ENCODE results near the gene NRXN2.
A peak's percentile ranks its signal among the peaks of the same experiment; 100 is the strongest.

NRXN2 gene

DNA sequence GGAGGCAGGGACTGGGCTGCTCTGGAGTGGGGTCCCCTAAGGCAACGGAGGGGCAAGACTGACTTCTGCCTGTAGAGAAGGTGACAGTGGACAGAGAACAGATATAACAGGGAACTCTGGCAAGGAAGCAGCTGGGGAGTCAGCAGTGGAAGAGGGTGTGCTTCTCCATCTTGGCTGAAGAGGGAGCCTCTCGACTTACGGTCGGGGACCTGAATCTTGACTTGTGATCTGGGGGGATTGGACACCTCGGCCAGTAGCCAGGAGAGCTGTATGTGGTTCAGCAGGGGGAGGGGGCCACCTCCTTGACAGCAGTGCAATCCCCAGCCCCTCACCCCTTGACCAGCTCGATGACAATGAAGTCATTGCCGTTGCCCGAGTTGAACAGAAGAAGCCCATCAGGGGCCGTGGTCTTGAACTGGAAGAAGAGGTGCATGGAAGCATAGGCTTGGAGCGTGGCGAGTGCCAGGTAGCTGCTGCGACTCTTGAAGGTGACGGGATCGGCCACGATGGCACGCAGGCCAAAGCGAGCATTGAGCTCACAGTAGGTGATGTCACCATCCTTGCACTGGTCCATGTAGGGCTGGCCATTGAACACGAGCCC, 72.0 kb downstream of the NRXN2 start:
- no peak overlapping the region for H3K4me2 ChIP-seq (ENCODE audit: low read length)
- H3K27ac ChIP-seq (ENCODE audit: low read depth, low read length), result no peak overlapping the region
- no peak for TF ChIP-seq EZH2phosphoT487 (IDR thresholded peaks at IDR 0.05; ENCODE audit: borderline replicate concordance, low read length)
- peak; percentile 56 for TF ChIP-seq CTCF (IDR thresholded peaks at IDR 0.05; ENCODE audit: low read depth, low read length, poor library complexity, severe bottlenecking)
- H3K9me3 ChIP-seq (ENCODE audit: control insufficient read depth, insufficient read depth, low read length), result no peaks in the 10 kb centered on the region
- peaks cover 9% of the 10 kb centered on the region for H3K27me3 ChIP-seq (ENCODE audit: control insufficient read depth, low read length)
- H4K20me1 ChIP-seq (ENCODE audit: control insufficient read depth, insufficient read depth, low read depth, low read length), result no peaks in the 10 kb centered on the region
- H3K36me3 ChIP-seq (ENCODE audit: control insufficient read depth, low read length), result no peaks in the 10 kb centered on the region
- no peaks in the 10 kb centered on the region for H3F3A ChIP-seq (ENCODE audit: control insufficient read depth, insufficient read depth)
- peaks cover 21% of the 10 kb centered on the region for H3K4me1 ChIP-seq (ENCODE audit: control insufficient read depth, low read length)
- H3K79me2 ChIP-seq (ENCODE audit: control insufficient read depth, low read length), result no peaks in the 10 kb centered on the region
- no peaks in the 10 kb centered on the region for H3K9me2 ChIP-seq (replicated peaks; ENCODE audit: control insufficient read depth, low read length)
- no peak overlapping the region for H3K4me3 ChIP-seq (ENCODE audit: low read length)

GRCh38 chr11:64649291-64649697, 73.7 kb downstream of the NRXN2 start:
- TF ChIP-seq CTCF (IDR thresholded peaks at IDR 0.05; ENCODE audit: low read depth, low read length, poor library complexity, severe bottlenecking) (peak; percentile 76), EZH2phosphoT487 (IDR thresholded peaks at IDR 0.05; ENCODE audit: borderline replicate concordance, low read length) (no peak)
- no peaks in the 10 kb centered on the region for H3K79me2 ChIP-seq (ENCODE audit: control insufficient read depth, low read length)
- no peaks in the 10 kb centered on the region for H3K9me3 ChIP-seq (ENCODE audit: control insufficient read depth, insufficient read depth, low read length)
- H3K4me1 ChIP-seq (ENCODE audit: control insufficient read depth, low read length), result peaks cover 7% of the 10 kb centered on the region
- no peak overlapping the region for H3K4me2 ChIP-seq (ENCODE audit: low read length)
- no peak overlapping the region for H3K4me3 ChIP-seq (ENCODE audit: low read length)
- no peaks in the 10 kb centered on the region for H3F3A ChIP-seq (ENCODE audit: control insufficient read depth, insufficient read depth)
- no peak overlapping the region for H3K27ac ChIP-seq (ENCODE audit: low read depth, low read length)
- H3K27me3 ChIP-seq (ENCODE audit: control insufficient read depth, low read length), result peaks cover 24% of the 10 kb centered on the region
- no peaks in the 10 kb centered on the region for H3K36me3 ChIP-seq (ENCODE audit: control insufficient read depth, low read length)
- H3K9me2 ChIP-seq (replicated peaks; ENCODE audit: control insufficient read depth, low read length), result no peaks in the 10 kb centered on the region
- no peaks in the 10 kb centered on the region for H4K20me1 ChIP-seq (ENCODE audit: control insufficient read depth, insufficient read depth, low read depth, low read length)

GRCh38 chr11:64648551-64648950, 74.4 kb downstream of the NRXN2 start:
- Histone ChIP-seq H3K79me2 (ENCODE audit: control insufficient read depth, low read length) (no peaks in the 10 kb centered on the region), H3F3A (ENCODE audit: control insufficient read depth, insufficient read depth) (no peaks in the 10 kb centered on the region), H3K27me3 (ENCODE audit: control insufficient read depth, low read length) (peaks cover 30% of the 10 kb centered on the region), H3K4me2 (ENCODE audit: low read length) (no peak overlapping the region), H3K4me1 (ENCODE audit: control insufficient read depth, low read length) (peaks cover 6% of the 10 kb centered on the region; the same call in 1 of the 2 replicates), H4K20me1 (ENCODE audit: control insufficient read depth, insufficient read depth, low read depth, low read length) (no peaks in the 10 kb centered on the region), H3K27ac (ENCODE audit: low read depth, low read length) (no peak overlapping the region), H3K9me3 (ENCODE audit: control insufficient read depth, insufficient read depth, low read length) (no peaks in the 10 kb centered on the region), H3K36me3 (ENCODE audit: control insufficient read depth, low read length) (no peaks in the 10 kb centered on the region), H3K4me3 (ENCODE audit: low read length) (no peak overlapping the region), H3K9me2 (replicated peaks; ENCODE audit: control insufficient read depth, low read length) (no peaks in the 10 kb centered on the region)
- TF ChIP-seq EZH2phosphoT487 (IDR thresholded peaks at IDR 0.05; ENCODE audit: borderline replicate concordance, low read length) (no peak), CTCF (IDR thresholded peaks at IDR 0.05; ENCODE audit: low read depth, low read length, poor library complexity, severe bottlenecking) (no peak)
